Medulla oblongata (tissue), 1 donor: ENCODE data around the gene MRPL52.
A peak's percentile ranks its signal among the peaks of the same experiment; 100 is the strongest.
"Not testable (repeated sequence)": the region's sequence is repeated elsewhere in the genome, so short reads cannot be mapped to it uniquely, and the experiment has no call there.

Experiments
- DNase-seq: peaks from one replicate; pipeline ENCODE4 v3.0.0-alpha.2; 2015; ENCODE audit errors: extremely low spot score

MRPL52 gene

GRCh38 chr14:22811722-22812121 is 18.0 kb upstream of the MRPL52 start:
- DNase-seq = no peak

- no peak for DNase-seq
Observed at GRCh38 chr14:22812744-22813143, 16.9 kb upstream of the MRPL52 start.

- DNase-seq = no peak
Observed at GRCh38 chr14:22813145-22813544, 16.5 kb upstream of the MRPL52 start.

- no peak for DNase-seq
Observed at GRCh38 chr14:22814373-22814772, 15.3 kb upstream of the MRPL52 start.

- DNase-seq = no peak
Observed at GRCh38 chr14:22814941-22815713, 14.6 kb upstream of the MRPL52 start, which contains the start of gene SLC7A7. Gene SLC7A7 (minus strand): TSS chr14:22815435. CDS start chr14:22813398, 2,037 bp downstream.

- peak; percentile 48 for DNase-seq
Observed at GRCh38 chr14:22819151-22819988, 10.3 kb upstream of the MRPL52 start.

GRCh38 chr14:22820731-22821130 is 9.0 kb upstream of the MRPL52 start:
- no peak for DNase-seq

GRCh38 chr14:22821193-22822015 is 8.3 kb upstream of the MRPL52 start:
- no peak for DNase-seq

- DNase-seq = no peak
Observed at GRCh38 chr14:22822016-22822570, 7.6 kb upstream of the MRPL52 start.

- peak; percentile 91 for DNase-seq
Observed at GRCh38 chr14:22822571-22823098, 7.1 kb upstream of the MRPL52 start.

- DNase-seq = no peak
Observed at GRCh38 chr14:22824711-22825359, 4.9 kb upstream of the MRPL52 start.

- not testable (repeated sequence) for DNase-seq
Observed at GRCh38 chr14:22829076-22829660, 519 bp upstream of the MRPL52 start.

GRCh38 chr14:22830443-22831010 is 840 bp downstream of the MRPL52 start:
- DNase-seq = no peak

- DNase-seq = no peak
Observed at GRCh38 chr14:22835505-22835904, 5.8 kb downstream of the MRPL52 start.

GRCh38 chr14:22836301-22837113 is 6.8 kb downstream of the MRPL52 start, which contains the start of gene MMP14:
Gene MMP14 (plus strand): TSS chr14:22836585. CDS start chr14:22836818, 233 bp downstream.
- peak; percentile 64 for DNase-seq

- peak; percentile 59 for DNase-seq
Observed at GRCh38 chr14:22837114-22837749, 7.5 kb downstream of the MRPL52 start.

- DNase-seq = peak; percentile 34
Observed at GRCh38 chr14:22837750-22838538, 8.3 kb downstream of the MRPL52 start.

- DNase-seq = peak; percentile 53
Observed at GRCh38 chr14:22838631-22839041, 8.9 kb downstream of the MRPL52 start.
